ENCODE results near the gene SULF2. TPM values are rescaled to one million over a fixed set of nuclear protein-coding genes. Genes with fewer than 3 reads are reported as not detected.

Gene SULF2
- polyA plus RNA-seq, 3 donors: 69.6 to 80.7 (median 77.2) TPM

GRCh38 chr20:47741669-47742608, 43.3 kb downstream of the SULF2 start:
- DNase-seq (ENCODE audit: low read depth in 3 of 3, low spot score in 2 of 3): no peak

GRCh38 chr20:47740862-47741184, 44.5 kb downstream of the SULF2 start:
- no peak for DNase-seq (ENCODE audit: low read depth in 3 of 3, low spot score in 2 of 3)

DNA sequence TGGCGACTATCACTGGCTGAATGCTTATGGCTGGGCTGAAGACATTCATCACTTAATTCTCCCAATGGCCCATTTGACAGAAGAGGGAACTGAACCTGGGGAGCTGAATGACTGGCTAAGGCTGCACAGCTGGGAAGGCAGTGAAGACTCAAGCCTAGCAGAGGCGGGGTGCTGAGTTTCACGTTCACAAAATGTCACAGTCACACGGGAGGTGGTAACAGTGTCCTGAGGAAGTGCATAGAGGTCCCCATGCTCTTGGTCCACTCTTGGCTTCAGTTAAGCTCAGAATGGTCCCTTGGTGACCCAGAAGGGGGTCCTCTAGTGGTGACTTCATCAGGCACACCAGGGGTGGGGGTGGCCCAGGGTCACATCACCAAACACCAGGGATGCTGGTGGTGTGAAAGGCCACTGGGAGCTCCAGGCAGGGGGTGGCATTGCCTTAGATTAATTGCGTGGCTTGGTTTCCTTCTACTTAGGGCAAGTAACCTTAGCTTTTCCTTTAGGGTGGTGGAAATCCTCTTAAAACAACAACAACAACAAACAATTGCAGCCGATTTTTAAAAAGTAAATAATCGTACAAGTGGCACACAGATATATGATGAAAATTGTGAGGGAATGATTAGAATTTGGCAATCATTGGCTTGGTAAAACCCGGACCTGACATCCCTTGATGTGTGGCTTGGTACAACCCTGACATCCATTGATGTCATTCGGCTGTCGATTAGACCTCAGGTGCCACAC, 45.0 kb downstream of the SULF2 start:
- DNase-seq (ENCODE audit: low read depth in 3 of 3, low spot score in 2 of 3): no peak

DNA sequence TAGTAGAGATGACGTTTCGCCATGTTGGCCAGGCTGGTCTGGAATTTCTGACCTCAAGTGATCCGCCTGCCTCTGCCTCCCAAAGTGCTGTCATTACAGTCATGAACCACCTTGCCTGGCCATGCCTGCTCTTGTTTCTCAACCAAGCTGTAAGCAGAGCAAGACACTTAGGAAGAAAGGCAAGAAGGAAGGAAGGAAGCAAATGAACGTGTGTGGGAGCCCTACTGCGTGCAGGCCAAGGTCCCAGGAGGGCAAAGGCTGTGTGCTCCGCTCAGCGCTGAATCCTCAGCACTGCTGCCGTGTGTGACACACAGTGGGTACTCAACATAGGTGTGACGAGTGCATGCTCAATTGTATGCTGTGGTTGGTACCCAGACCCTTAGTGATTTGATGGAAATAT, 47.4 kb downstream of the SULF2 start:
- DNase-seq (ENCODE audit: low read depth in 3 of 3, low spot score in 2 of 3): no peak

- no peak for DNase-seq (ENCODE audit: low read depth in 3 of 3, low spot score in 2 of 3)
Measured at GRCh38 chr20:47736570-47737152, 48.6 kb downstream of the SULF2 start.

DNA sequence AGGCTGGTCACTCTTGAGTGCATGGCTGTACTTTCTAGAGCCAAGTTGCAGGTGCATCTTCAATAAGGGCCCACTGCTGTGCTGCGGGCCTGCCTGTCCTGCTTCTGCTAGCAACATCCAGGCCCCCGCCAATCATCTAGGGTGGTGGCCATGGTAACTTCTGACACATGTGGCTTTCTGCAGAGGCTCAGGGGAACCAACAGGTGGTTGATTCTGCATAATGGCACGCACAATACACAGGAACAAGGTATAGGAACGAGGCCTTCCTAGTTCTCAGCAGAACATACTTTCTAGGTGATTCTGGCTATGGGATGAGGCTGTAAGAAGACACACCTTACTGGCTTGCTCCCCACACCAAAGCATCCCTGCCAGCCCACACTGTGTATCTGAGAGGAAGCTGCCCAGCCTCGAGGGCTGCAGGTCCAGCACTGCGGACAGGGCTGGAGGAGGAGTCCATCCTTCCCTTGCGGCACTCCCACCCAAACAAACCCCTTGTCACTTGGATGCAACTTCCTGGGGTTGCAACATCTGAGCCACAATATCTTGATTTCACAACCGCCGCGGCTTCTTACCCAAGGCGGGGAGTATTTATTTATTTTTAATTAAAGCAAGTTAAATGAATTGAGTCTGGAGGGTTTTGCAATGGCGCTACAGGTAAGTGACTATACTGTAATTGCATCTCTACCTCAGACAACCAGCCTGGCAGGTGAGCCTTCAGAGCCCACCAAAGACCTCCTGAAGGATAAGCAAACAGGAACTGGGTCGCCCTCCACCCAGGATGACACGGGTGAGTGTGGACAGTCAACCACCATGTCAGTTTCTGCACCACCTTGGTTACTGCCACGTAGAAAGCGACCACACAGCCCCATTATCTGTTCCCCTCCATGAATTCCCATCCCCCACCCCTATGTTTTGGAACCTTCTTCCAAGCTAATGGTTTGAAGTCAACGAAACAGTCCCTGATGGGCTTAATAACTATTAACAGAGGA, 49.6 kb downstream of the SULF2 start:
- DNase-seq (ENCODE audit: low read depth in 3 of 3, low spot score in 2 of 3): no peak

DNA sequence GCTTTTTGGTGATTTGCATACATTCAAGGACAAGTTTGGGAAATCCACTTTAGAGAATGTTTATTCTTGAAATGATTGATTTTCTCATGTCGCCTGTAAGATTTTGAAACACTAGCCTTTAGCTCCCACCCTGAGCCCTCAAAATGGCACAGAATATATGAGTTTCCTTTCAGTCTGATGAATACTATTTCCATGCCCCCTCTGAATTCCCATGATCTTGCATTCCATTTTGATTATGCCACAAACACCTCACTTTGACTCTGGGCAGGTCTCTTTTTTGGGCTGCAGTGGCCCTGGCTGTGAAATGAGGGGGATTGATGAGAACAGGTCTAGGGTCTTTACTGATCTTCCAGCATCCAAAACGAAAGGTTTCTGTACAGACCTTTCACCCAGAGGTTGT, 50.4 kb downstream of the SULF2 start:
- DNase-seq (ENCODE audit: low read depth in 3 of 3, low spot score in 2 of 3): no peak

- DNase-seq (ENCODE audit: low read depth in 3 of 3, low spot score in 2 of 3): no peak
Measured at GRCh38 chr20:47733892-47734291, 51.4 kb downstream of the SULF2 start.

DNA sequence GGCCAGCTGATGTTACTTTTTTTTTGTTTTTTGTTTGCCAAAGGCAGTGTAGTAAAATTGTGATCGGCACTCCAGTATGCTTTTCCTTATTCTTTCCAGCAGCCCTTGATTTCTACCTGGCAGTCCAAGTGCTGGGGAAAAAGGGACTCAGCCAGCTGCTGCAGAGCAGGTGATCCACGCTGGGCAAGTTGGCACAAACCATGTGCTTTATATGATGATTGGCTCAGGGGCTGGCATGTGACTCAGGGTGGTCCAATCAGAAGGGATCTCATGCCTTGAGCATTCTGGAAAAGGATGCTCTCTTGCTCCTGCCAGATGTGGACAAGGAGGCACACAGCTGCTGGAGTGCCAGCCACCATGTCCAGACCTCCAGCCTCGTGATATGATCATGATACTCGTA, 54.5 kb downstream of the SULF2 start:
- no peak for DNase-seq (ENCODE audit: low read depth in 3 of 3, low spot score in 2 of 3)

DNA sequence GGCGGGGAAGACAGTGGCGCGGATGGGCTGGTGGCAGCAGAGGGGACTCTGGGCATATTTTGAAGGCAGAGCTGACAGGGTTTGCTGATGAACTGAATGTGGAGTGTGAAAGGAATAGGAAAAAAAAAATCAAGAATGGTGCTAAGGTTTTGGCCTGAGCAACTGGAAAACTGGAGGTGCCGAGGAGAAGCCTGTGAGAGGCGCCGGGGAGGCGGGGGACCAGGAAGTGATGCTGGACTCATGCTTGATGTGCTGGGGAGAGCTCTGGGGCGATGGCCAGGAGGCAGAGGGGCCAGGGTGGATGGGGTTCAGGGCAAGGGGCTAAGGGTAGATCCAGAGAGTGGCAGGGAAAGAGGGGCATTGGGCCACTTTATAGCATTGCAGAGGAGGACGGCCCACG, 55.8 kb downstream of the SULF2 start:
- no peak for DNase-seq (ENCODE audit: low read depth in 3 of 3, low spot score in 2 of 3)

DNA sequence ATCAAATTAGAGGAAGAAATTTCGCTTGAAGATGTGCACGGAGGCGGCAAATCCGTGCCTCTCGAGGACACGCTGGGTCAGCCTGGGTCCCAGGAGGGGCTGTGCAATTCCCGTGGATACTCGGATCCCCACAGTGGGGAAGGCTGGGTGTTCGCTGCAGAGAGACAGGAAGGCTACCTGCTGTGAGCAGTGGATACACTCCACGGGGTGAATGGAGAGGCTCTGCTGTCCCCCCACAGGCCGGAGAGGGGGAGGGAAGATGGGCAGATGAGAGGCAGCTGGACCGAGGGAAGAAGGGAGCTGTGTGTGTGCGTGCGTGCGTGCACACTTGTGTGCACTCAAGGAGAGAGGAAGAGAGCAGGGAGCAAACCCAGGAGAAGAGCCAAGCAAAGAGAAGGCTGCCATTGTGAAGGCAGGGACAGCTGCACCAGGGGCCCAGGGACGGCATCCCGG, 57.3 kb downstream of the SULF2 start:
- no peak for DNase-seq (ENCODE audit: low read depth in 3 of 3, low spot score in 2 of 3)

DNA sequence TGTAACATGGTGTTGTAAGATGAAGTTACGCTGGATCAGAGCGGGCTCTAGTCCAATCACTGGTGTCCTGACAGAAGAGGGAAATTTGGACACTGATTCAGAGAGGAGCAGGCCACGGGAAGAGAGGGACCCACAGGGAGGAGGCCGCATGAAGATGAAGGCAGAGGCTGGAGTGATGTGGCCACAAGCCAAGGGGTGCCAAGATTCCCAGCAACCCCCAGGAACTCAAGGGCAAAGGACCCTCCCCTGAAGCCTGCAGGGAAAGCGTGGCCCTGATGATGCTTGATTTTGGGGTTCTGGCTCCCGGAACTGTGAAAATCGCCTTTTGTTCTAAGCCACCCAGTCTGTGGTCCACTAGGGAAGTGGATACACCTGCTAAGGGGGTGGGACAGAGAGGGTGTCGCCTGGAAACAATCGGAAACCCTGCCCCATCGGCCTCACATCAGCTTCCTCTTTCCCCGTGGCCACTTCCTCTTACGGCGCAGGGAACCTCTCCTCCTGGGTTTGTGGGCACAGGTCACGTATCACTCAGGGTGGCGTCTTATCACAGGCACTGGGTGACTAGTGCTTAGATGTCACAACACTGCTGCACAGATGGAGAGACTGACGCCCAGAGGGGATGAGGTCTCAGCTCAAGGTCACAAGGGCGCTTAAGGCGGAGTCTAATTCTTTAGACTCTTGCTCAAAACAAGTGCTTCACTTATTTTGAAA, 58.0 kb downstream of the SULF2 start:
- DNase-seq (ENCODE audit: low read depth in 3 of 3, low spot score in 2 of 3): no peak

DNA sequence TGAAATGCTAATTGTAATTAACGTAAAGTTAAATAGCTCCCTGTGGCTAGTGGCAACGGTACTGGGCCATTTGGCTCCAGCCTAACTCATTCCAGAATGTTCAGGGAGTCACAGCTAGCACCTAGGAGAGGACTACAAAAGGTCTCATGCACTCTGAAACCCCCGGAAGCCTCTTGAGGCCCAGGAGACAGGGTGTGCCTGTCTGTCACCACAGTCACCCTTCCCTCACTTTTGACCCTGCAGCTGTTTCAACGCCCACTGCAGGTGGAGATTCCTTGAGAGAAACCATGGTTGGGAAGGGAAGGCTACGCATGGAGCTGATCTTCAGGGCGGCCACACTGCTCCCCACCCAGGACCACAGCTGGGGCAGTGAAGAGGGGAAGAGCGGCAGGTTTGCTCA, 58.6 kb downstream of the SULF2 start:
- no peak for DNase-seq (ENCODE audit: low read depth in 3 of 3, low spot score in 2 of 3)

DNA sequence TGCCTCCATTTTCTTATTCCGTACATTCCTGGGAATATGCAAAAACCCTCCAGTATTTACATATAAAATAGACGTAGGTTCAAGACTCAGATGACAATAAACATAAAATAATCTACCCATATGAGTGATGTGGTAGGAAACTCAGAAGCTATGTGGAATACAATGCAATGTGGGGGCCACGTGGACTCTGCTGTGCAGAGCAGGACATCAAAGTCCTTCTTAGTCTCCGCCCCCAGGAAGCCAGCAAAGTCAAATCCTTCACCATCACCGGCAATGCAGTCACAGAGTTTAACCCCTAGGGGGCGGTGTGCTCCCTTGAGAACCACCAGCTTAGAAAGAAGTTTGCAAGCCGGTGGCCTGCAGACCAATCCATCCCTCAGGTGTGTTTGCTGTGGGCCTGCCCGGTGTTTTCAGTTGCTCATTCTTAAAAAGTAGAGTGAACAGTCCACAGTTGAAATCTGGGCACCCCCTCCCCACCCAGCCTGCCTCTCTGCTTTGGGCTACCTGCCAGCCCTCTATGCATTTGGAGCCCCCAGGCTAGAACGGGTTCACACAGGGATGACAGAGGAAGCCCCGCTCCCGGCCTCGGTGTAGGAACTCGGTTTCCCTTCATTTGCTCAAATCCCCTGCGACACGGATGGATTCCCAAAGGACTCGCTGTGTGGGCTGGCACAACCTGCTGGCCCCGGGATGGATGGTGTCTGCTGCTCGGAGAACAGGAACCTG, 59.9 kb downstream of the SULF2 start:
- DNase-seq (ENCODE audit: low read depth in 3 of 3, low spot score in 2 of 3): peak; percentile 71 to 85 (median 75)

DNA sequence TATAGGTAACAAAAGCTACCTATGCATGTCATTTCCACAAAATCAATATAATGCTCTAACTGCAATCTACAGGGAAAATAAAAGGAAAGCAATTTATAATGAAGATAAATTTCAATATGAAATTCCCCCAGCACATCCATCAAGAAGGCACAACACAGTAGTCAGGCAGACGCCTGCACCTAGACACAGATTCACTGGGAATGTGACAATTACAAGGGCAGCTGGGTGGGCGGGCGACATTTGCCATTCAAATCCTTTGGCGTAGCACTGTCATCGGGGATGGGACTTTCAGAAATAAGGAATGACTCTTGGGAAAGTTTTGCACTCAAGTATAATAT, 60.4 kb downstream of the SULF2 start:
- no peak for DNase-seq (ENCODE audit: low read depth in 3 of 3, low spot score in 2 of 3)

DNA sequence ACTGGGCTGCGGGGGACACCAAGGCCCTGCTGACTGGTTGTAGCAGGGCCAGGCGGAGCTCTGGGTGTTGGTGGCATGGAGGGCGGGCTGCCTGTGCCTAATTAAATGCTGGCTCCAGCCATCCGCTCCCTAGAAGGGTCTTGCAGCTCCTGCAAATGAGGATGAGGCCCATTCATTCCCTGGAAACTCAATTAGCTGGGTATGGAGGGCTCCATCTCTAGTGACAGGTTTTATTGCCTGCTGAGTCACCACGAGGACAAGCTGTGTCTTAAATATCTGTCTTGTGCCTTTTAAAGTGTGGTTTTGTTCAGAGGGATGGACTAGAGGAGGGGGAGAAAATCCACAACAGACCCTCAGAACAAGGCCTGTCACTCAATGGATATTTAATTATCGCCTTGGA, 60.9 kb downstream of the SULF2 start:
- DNase-seq (ENCODE audit: low read depth in 3 of 3, low spot score in 2 of 3): no peak

DNA sequence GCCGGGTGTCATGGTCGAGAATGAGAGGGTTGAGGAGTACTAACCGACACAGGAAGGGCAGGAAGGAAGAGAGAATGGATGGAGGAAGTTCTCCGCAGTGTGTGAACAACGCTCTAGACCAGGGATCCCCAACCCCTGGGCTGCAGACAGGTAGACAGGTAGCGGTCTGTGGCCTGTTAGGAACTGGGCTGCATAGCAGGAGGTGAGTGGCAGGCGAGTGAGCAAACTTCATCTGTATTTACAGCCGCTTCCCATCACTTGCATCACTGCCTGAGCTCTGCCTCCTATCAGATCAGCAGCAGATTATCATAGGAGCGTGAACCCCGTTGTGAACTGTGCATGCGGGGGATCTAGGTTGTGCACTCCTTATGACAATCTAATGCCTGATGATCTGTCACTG, 62.0 kb downstream of the SULF2 start:
- no peak for DNase-seq (ENCODE audit: low read depth in 3 of 3, low spot score in 2 of 3)

- peak in 1 of 3 donors; percentile 59 for DNase-seq (ENCODE audit: low read depth in 3 of 3, low spot score in 2 of 3)
Measured at GRCh38 chr20:47720636-47721427, 64.4 kb downstream of the SULF2 start.

Data from right renal cortex interstitium (tissue), 3 donors.